Measurements from ENCODE around the gene MAPRE3.

The MAPRE3 gene

DNA sequence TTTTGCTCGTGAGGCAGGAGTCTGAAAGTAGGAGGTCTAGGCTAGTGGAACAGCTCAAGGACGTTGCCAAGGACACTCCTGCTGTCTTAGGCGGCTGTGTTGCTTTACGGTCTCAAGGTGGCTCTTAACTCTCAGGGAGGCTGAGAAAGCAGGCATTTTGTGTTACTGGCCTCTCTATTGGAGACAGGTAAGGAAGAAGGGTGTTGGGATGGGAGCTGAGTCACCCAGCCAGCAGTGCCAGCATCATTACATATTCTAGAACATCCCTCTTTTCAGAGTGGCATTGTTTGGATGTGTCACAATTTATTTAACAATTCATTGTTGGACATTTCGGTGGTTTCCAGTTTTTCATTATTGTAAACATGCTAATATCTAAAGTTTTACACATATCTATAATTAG is 31.5 kb downstream of the MAPRE3 start:
- DNase-seq (ENCODE audit: low read depth), result no peak
- H3K4me3 ChIP-seq (ENCODE audit: low read depth, low read length), result no peak overlapping the region
- TF ChIP-seq, protein P1, sequence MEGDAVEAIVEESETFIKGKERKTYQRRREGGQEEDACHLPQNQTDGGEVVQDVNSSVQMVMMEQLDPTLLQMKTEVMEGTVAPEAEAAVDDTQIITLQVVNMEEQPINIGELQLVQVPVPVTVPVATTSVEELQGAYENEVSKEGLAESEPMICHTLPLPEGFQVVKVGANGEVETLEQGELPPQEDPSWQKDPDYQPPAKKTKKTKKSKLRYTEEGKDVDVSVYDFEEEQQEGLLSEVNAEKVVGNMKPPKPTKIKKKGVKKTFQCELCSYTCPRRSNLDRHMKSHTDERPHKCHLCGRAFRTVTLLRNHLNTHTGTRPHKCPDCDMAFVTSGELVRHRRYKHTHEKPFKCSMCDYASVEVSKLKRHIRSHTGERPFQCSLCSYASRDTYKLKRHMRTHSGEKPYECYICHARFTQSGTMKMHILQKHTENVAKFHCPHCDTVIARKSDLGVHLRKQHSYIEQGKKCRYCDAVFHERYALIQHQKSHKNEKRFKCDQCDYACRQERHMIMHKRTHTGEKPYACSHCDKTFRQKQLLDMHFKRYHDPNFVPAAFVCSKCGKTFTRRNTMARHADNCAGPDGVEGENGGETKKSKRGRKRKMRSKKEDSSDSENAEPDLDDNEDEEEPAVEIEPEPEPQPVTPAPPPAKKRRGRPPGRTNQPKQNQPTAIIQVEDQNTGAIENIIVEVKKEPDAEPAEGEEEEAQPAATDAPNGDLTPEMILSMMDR (conservative IDR thresholded peaks at IDR 0.05; ENCODE audit: low read depth, low read length), result no peak

- no peak for DNase-seq (ENCODE audit: low read depth)
- TF ChIP-seq, protein P1 (conservative IDR thresholded peaks at IDR 0.05; ENCODE audit: low read depth, low read length), result no peak
- no peak overlapping the region for H3K4me3 ChIP-seq (ENCODE audit: low read depth, low read length)
Observed at GRCh38 chr2:27003007-27003406, 32.6 kb downstream of the MAPRE3 start.

GRCh38 chr2:27003857-27004256 is 33.4 kb downstream of the MAPRE3 start:
- DNase-seq (ENCODE audit: low read depth), result peak; percentile 67
- H3K4me3 ChIP-seq (ENCODE audit: low read depth, low read length), result no peak overlapping the region
- TF ChIP-seq, protein P1 (conservative IDR thresholded peaks at IDR 0.05; ENCODE audit: low read depth, low read length), result no peak

GRCh38 chr2:27006602-27007415 is 36.4 kb downstream of the MAPRE3 start:
- H3K4me3 ChIP-seq (ENCODE audit: low read depth, low read length), result no peak overlapping the region
- DNase-seq (ENCODE audit: low read depth), result no peak
- TF ChIP-seq, protein P1 (conservative IDR thresholded peaks at IDR 0.05; ENCODE audit: low read depth, low read length), result no peak

- DNase-seq (ENCODE audit: low read depth), result no peak
- no peak overlapping the region for H3K4me3 ChIP-seq (ENCODE audit: low read depth, low read length)
- TF ChIP-seq, protein P1 (conservative IDR thresholded peaks at IDR 0.05; ENCODE audit: low read depth, low read length), result no peak
Observed at GRCh38 chr2:27007416-27008374, 37.3 kb downstream of the MAPRE3 start.

DNA sequence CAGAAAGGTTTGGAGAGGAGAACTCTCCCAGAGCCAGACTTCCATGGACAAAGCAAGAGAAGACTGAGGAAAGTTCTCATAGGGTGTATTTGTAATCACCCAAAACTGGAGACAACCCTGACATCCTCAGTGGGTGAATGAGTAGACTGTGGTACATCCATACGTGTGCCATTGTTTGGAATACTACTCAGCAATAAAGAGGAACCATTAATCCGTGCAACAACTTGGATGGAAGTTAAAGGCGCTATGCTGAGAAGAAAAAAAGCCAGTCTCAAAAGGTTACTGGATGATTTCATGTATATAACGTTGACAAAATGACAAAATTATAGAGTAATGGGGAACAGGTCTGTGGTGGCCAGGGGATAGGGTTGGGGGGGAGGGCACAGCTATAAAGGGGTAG is 38.2 kb downstream of the MAPRE3 start:
- TF ChIP-seq, protein P1 (conservative IDR thresholded peaks at IDR 0.05; ENCODE audit: low read depth, low read length), result no peak
- no peak overlapping the region for H3K4me3 ChIP-seq (ENCODE audit: low read depth, low read length)
- DNase-seq (ENCODE audit: low read depth), result no peak
